ENCODE results near the gene TWF2.

The TWF2 gene

GRCh38 chr3:52221563-52222318, 17.2 kb downstream of the TWF2 start:
- ATAC-seq, result peak; percentile 29 to 43

DNA sequence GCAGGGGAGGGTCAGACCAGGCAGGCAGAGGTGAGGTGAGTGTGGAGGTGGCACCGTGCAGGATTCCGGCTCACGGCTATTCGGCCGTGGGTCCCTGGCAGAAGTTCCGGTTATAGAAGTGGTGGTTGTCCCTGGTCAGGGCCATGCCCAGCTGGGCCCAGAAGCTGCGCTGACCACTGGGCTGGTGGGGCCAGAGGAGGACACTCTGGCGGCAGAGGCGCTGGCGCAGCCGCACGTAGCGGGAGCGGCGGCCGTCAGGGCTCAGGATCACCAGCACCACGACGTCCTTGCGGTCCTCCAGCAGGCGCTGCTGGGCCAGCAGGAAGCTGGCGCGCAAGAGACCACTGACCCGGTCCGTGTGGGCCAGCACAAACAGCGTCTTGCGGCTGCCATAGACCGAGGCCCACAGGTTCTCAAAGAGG, 17.8 kb downstream of the TWF2 start:
- no peak for ATAC-seq

- ATAC-seq, result peak; percentile 73 to 74
Measured at GRCh38 chr3:52220380-52221026, 18.5 kb downstream of the TWF2 start.

DNA sequence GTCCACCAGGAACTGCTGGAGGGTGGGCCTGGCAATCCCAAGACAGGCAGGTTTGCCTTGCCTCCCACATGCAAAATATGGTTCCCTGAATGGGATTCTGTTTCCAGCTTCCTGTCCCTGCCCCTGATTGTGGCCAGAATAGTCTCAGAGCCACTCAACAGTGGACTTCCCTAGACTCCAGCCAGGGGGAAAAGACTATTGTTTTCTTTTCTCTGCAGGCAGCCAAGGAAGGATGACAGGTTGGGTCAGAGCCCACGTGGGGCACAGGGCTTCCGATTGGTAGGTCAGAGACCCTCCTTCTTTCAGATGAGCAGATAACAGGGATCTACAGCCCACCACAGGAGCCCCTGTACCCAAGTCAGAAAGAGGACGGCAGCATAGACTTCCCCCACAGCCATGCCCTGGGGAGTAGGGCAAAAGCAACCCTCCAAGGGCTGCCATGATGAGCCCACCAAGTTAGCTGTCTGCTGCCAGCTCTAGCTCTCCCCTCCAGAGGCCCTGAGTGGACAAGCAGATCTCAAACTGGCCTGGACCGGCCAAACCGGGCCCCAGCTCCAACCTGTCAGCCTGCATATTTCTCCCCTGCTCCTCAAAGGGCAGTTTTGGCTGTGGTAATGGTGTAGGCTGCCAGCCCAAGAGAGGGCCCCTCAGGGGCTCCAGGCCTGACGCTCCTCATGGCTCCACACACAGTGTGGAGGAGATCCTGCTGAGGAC, 19.9 kb downstream of the TWF2 start:
- no peak for ATAC-seq

- ATAC-seq, result peak in 1 of 2 donors; percentile 27
Measured at GRCh38 chr3:52218454-52218853, 20.5 kb downstream of the TWF2 start.

DNA sequence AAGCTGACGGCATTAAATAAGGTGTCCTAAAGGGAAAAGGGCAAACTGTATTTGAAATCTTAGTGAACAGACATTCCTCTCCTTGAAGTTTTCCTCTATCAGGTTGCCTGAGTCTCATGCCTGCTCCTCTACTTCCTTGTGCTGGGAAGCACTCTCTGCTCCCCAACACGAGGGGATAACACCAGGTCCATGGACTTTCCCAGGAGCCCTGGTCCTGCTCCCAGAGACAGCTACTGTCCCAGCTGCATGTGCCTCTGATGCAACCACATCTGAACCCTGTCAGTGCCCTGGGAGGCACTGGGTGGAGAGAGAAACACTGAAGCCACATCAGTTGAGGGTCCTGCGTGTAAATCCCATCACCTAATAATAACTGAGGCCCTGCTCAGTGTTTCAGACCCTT, 20.9 kb downstream of the TWF2 start:
- ATAC-seq, result no peak

DNA sequence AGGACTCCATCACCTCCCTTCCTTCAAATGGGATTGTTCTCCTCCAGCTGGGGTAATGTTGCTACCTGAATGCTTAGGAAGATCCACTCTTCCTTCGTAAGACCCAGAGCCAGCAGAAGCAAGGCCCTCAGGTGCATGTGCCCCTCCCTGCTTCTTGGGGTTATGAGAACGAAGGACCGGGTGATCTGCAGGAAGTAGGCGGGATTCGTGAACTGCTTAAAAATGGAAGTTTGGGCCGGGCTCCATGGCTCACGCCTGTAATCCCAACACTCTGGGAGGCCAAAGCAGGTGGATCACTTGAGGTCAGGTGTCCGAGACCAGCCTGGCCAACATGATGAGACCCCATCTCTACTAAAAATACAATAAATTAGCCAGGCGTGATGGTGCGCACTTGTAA, 21.6 kb downstream of the TWF2 start:
- no peak for ATAC-seq

GRCh38 chr3:52216585-52217408, 22.2 kb downstream of the TWF2 start:
- peak; percentile 74 for ATAC-seq

- ATAC-seq, result no peak
Measured at GRCh38 chr3:52215351-52215750, 23.6 kb downstream of the TWF2 start.

- ATAC-seq, result no peak
Measured at GRCh38 chr3:52213901-52214300, 25.1 kb downstream of the TWF2 start.

GRCh38 chr3:52213005-52213404, 26.0 kb downstream of the TWF2 start:
- no peak for ATAC-seq

DNA sequence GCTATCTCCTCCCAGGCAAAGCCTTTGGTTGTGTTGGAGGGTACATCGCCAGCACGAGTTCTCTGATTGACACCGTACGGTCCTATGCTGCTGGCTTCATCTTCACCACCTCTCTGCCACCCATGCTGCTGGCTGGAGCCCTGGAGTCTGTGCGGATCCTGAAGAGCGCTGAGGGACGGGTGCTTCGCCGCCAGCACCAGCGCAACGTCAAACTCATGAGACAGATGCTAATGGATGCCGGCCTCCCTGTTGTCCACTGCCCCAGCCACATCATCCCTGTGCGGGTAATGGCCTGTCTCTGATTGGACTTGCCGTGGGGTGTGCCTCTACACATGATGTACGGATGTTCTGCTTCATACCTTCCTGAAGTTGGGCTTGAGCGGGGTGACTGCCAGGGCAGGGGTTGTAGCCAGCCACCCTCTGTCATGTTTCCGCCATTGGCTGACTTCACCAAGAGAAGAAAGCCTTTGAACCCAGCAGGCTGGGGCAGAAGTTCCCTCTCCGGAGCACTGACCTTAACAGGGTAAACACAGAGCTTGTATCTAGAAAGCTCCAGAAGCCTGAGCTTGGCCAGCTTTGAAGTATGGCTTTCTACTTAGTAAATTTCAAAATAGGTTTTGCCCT, 27.6 kb downstream of the TWF2 start:
- no peak for ATAC-seq

- ATAC-seq, result no peak
Measured at GRCh38 chr3:52210550-52211046, 28.4 kb downstream of the TWF2 start.

- ATAC-seq, result no peak
Measured at GRCh38 chr3:52210037-52210436, 28.9 kb downstream of the TWF2 start.

DNA sequence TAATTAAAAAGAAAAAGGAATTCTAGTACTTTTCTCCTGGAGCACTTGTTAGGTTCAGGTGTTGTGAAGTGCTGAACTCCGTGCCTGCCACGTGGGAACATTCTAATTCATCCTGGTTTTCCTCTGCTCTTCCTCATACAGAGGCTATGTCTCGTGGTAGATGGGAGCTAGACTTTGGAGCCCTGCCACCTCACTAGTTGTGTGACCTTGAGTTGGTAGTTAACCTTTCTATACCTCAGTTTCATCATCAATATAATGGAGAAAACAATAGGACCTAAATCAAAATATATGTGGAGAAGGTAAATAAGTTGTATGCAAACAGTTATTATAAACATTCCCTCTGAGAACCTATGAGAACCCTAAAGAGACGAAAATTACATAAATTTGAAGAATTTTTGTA, 30.4 kb downstream of the TWF2 start:
- ATAC-seq, result no peak

- no peak for ATAC-seq
Measured at GRCh38 chr3:52205727-52206372, 33.1 kb downstream of the TWF2 start.

- ATAC-seq, result peak; percentile 61 to 71
Measured at GRCh38 chr3:52204337-52205073, 34.5 kb downstream of the TWF2 start.

DNA sequence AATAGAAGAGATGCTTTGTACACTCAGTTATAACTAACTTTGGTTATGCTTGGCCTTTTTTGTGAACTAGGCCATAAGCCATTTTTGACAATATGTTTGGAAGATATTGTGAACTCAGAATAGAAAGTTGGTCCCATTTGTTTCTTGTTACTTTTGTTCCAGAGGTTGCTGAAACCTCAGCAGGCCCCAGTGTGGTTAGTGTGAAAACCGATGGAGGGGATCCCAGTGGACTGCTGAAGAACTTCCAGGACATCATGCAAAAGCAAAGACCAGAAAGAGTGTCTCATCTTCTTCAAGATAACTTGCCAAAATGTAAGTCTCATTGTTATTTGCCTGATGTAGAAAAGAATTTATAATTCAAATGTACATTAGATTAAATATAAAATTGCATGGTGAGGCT, 35.3 kb downstream of the TWF2 start:
- no peak for ATAC-seq

- ATAC-seq, result no peak
Measured at GRCh38 chr3:52202384-52203077, 36.4 kb downstream of the TWF2 start.

DNA sequence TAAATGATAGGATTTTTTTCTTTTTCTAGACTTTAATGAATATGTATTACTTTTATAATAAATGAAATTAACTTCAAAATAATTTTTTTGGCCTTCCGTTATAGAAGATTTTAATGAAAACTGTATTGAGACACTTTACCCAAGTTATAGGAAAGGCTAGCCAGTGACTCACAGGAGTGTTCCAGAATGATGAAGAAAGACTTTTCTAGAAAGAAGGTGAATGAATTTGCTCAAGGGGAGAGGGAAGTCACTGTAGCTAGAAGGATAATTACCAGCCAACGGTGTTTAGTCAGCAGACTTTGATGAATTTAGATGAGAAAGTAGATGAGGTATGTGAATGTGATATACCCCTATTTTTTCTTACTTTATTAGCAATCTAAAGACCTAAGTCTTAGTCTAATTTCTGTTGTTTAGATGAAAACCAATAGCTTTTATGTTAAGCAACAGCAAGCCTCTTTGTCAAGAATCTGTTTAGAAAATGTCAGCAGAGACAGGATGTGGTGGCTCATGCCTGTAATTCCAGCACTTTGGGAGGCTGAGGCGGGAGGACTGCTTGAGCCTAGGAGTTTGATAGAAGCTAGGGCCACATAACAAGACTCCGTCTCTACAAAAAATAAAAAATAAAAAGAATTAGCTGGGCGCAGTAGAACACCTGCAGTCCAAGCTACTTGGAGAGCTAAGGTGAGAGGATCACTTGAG, 37.8 kb downstream of the TWF2 start:
- ATAC-seq, result no peak

Data from activated CD4-positive, CD25-positive, alpha-beta regulatory T cell treated with anti-CD3 and anti-CD28 coated beads, Interleukin-2, amount 50 U/mL, for 24 hours (primary cell).